A172 (cell line): ENCODE measurements around the gene LRSAM1. TPM values are rescaled to one million over a fixed set of nuclear protein-coding genes. Genes with fewer than 3 reads are reported as not detected.
A peak's percentile ranks its signal among the peaks of the same experiment; 100 is the strongest.

Experiments used
- DNase-seq: peaks from one replicate; pipeline ENCODE4 v3.0.0-alpha.2; 2015; ENCODE audit warnings: low spot score
- total RNA-seq: library from RNA; depleted of rRNA; stranded (reverse); fragments of >200 nt; shearing (Covaris generic); gene quantifications from 2 replicates; pipeline ENCODE4 v1.2.3, GENCODE V29; 2014

Gene LRSAM1
- total RNA-seq, 1 experiment from 2014 or later: 8.5 TPM

- no peak for DNase-seq
Measured at GRCh38 chr9:127534250-127534906, 83.1 kb downstream of the LRSAM1 start.

- DNase-seq: no peak
Measured at GRCh38 chr9:127534931-127535330, 83.6 kb downstream of the LRSAM1 start.

GRCh38 chr9:127535396-127535795 lies 84.1 kb downstream of the LRSAM1 start:
- DNase-seq: no peak

- DNase-seq: no peak
Measured at GRCh38 chr9:127535834-127536233, 84.5 kb downstream of the LRSAM1 start.

- DNase-seq: no peak
Measured at GRCh38 chr9:127536499-127536898, 85.2 kb downstream of the LRSAM1 start.

GRCh38 chr9:127537014-127537413 lies 85.7 kb downstream of the LRSAM1 start:
- peak; percentile 70 for DNase-seq

GRCh38 chr9:127537792-127538191 lies 86.5 kb downstream of the LRSAM1 start:
- peak; percentile 36 for DNase-seq

- DNase-seq: no peak
Measured at GRCh38 chr9:127538849-127539258, 87.5 kb downstream of the LRSAM1 start.

- peak; percentile 88 for DNase-seq
Measured at GRCh38 chr9:127539259-127539981, 88.1 kb downstream of the LRSAM1 start.

- no peak for DNase-seq
Measured at GRCh38 chr9:127539982-127540663, 88.8 kb downstream of the LRSAM1 start.

GRCh38 chr9:127540664-127541041 lies 89.3 kb downstream of the LRSAM1 start:
- DNase-seq: peak; percentile 78

GRCh38 chr9:127541176-127541575 lies 89.9 kb downstream of the LRSAM1 start:
- no peak for DNase-seq

GRCh38 chr9:127541865-127542264 lies 90.6 kb downstream of the LRSAM1 start:
- DNase-seq: peak; percentile 73

GRCh38 chr9:127543221-127543620 lies 91.9 kb downstream of the LRSAM1 start:
- no peak for DNase-seq

GRCh38 chr9:127543973-127544533 lies 92.7 kb downstream of the LRSAM1 start:
- no peak for DNase-seq

- peak; percentile 98 for DNase-seq
Measured at GRCh38 chr9:127545196-127546124, 94.2 kb downstream of the LRSAM1 start.

GRCh38 chr9:127546125-127546832 lies 95.0 kb downstream of the LRSAM1 start:
- DNase-seq: peak; percentile 89

GRCh38 chr9:127548352-127548881 lies 97.1 kb downstream of the LRSAM1 start:
- no peak for DNase-seq

- DNase-seq: no peak
Measured at GRCh38 chr9:127549218-127549617, 97.9 kb downstream of the LRSAM1 start.

- no peak for DNase-seq
Measured at GRCh38 chr9:127549751-127550150, 98.4 kb downstream of the LRSAM1 start.
